HG03095 (cell line): ENCODE measurements around the gene CYP2C9.
"Not testable (repeated sequence)": the region's sequence is repeated elsewhere in the genome, so short reads cannot be mapped to it uniquely, and the experiment has no call there.

Source experiments
- ATAC-seq: cut with Tn5 transposase; IDR thresholded peaks from one replicate; pipeline ENCODE4 v1.9.1; 2021; ENCODE audit warnings: moderate library complexity; ENCODE audit not compliant: unreplicated experiment

The CYP2C9 gene

DNA sequence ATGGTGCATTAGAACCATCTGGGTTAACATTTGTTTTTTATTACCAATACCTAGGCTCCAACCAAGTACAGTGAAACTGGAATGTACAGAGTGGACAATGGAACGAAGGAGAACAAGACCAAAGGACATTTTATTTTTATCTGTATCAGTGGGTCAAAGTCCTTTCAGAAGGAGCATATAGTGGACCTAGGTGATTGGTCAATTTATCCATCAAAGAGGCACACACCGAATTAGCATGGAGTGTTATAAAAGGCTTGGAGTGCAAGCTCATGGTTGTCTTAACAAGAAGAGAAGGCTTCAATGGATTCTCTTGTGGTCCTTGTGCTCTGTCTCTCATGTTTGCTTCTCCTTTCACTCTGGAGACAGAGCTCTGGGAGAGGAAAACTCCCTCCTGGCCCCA is at the start of gene CYP2C9:
Gene CYP2C9, plus strand, starts transcription at position 276 of the 400 bp plus-strand sequence. Its CDS starts 25 bp downstream, at position 301.
- ATAC-seq, result no peak

GRCh38 chr10:94889123-94889522 is 49.3 kb upstream of the CYP2C9 start:
- ATAC-seq, result no peak

GRCh38 chr10:94890264-94891022 is 48.0 kb upstream of the CYP2C9 start:
- no peak for ATAC-seq

GRCh38 chr10:94898414-94898813 is 40.0 kb upstream of the CYP2C9 start:
- ATAC-seq, result not testable (repeated sequence)

DNA sequence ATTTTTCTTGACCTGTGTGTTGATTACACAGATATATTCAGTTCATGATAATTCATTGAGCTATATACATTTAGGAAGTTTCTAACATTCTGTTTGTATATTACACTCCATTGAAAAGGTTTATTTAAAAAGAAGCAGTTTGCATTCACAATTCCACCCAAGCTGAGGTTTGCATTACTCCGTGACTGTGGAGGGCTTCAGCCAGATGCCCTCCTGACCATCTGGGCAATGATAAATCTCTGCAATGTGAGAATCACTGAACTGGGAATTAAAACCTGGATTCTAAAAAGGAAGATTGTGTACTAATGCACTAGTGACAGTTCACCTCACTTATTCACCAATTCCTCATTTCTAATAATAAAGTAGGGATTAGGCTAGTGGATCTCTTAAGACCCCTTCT is 36.4 kb upstream of the CYP2C9 start:
- ATAC-seq, result no peak

GRCh38 chr10:94902570-94902969 is 35.9 kb upstream of the CYP2C9 start:
- ATAC-seq, result no peak

DNA sequence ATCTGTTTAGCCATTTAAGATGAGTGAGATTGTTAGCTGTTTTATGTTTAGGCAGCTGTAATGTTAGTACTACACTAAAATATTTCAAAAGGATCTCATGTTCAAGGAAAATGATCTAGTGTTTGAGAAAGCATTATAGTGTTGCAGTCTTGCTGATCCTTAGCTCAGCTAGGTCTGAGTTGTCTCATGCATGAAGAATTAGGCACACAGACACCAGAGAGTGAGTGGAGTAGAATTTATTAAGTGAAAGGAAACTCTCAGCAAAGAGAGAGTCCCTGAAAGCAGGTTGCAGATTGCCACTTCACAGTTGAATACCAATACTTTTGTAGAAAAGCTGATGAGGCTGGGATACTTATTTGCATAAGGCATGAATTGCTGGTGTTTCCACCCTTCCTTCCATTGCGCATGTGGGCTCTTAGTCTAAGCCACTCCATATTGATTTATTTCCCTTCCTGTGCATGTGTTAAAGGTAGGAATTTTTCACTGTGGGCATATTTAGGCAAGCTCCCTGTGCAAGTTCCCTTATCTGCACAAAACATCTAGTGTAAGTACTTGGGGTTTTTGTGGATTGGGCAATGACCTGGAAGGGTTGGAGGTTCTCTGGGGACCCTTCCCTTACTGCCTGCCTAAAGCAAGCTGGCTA is 33.8 kb upstream of the CYP2C9 start:
- not testable (repeated sequence) for ATAC-seq

DNA sequence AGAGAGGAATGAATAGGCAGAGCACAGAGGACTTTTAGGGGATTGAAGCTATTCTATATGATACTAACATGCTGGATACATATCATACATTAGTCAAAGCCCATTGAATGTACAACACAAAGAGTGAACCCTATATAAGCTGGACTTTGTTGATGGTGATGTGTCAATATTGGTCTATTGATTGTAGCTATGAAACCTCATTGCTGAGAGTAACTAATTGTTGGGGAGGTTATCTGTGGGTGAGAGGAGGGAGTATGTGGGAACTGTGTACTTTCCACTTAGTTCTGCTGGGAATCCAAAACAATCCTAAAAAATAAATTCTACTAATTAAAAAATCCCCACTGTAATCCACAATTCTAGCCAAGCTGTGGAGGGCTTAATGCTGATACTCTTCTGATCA is 22.0 kb upstream of the CYP2C9 start:
- ATAC-seq, result no peak

DNA sequence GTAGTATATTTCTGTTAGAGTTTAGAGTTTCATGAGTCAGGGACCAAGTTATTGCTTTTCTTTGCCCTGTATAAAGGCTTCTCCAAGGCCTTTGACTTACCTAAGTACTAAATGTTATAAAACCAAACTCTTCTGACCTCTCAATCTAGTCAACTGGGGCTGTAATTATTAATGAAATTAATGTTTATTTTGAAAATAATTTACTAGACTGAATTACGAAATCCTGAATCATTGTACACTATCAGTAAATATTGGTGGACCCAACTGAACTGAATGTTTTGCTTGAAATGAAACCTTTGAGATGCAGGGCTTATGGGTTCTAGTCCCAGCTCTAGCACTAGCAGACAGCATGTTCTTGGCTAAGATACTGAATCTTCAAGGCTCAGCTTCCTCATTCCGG is 1.7 kb upstream of the CYP2C9 start:
- no peak for ATAC-seq

DNA sequence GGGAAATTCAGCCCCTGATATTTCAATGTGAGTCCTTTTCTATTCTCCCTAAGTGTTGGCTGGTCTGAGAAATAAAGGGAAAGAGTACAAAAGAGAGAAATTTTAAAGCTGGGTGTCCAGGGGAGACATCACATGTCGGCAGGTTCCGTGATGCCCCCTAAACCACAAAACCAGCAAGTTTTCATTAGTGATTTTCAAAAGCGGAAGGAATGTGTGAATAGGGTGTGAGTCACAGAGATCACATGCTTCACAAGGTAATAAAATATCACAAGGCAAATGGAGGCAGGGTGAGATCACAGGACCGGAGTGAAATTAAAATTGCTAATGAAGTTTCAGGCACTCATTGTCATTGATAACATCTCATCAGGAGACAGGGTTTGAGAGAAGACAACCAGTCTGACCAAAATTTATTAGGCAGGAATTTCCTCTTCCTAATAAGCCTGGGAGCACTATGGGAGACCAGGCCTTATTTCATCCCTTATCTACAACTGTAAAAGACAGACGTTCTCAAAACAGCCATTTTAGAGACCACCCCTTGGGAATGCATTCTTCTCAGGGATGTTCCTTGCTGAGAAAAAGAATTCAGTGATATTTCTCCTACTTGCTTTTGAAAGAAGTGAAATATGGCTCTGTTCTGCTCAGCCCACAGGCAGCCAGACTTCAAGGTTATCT is 5.1 kb downstream of the CYP2C9 start:
- ATAC-seq, result not testable (repeated sequence)

- not testable (repeated sequence) for ATAC-seq
Observed at GRCh38 chr10:94946181-94946580, 7.7 kb downstream of the CYP2C9 start.

GRCh38 chr10:94963901-94964300 is 25.4 kb downstream of the CYP2C9 start:
- ATAC-seq, result peak; percentile 63

GRCh38 chr10:94983555-94983954 is 45.1 kb downstream of the CYP2C9 start:
- no peak for ATAC-seq

- no peak for ATAC-seq
Observed at GRCh38 chr10:94989192-94989591, 50.7 kb downstream of the CYP2C9 start.

GRCh38 chr10:94991243-94991888 is 52.9 kb downstream of the CYP2C9 start:
- no peak for ATAC-seq

DNA sequence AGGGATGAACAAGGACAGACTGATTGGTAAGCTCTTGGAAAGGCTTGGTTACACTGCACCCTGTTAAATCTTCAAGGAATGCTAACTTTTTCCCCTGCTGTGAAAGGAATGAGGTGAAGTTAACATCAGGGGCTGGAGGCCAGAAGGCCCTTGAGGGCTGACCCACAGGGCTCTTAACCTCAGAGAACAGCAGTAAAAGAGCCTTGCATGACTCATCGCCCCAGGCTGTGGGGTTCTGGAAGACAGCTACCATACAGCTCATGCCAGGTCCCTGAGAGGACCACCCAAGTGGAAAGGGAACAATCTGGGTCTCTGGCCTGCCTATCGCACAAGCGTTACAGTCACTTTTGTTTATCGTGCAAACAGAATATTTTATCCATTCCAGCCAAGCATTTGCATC is 54.4 kb downstream of the CYP2C9 start:
- no peak for ATAC-seq

DNA sequence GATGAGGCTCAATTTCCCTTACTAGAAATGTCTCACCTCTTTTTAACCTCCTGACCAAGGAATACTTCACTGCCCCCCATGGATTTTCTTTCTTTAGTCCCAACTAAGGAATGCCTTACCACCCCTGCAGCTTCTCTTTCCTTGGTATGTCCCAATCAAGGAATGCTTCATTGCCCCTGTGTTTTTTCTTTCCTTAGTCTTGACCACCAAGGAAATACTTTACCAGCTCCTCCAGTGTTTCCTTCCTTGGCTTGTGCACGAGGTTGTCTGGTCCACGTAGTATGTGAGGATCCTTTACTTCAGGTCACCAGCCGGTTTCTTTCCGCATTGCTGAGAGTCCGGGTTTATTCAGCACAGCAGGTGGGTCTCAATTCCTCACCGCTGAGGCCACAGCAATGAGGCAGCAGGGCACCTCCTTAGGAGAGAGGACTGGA is 59.3 kb downstream of the CYP2C9 start:
- ATAC-seq, result no peak

DNA sequence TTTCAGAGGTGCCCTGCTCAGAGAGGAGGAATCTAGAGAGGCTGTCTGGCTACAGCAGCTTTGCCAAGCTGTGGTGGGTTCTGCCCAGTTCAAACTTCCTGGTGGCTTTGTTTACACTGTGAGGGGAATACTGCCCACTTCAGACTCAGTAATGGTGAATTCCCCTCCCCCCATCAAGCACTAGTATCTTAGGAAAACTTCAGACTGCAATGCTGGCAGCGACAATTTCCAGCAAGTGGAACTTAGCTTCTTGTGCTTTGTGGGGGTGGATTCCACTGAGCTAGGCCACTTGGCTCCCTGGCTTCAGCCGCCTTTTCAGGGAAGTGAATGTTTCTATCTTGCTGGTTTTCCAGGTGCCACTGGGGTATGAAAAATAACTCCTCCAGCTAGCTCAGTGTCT is 88.0 kb downstream of the CYP2C9 start:
- no peak for ATAC-seq

- ATAC-seq, result no peak
Observed at GRCh38 chr10:95031656-95032055, 93.2 kb downstream of the CYP2C9 start.

DNA sequence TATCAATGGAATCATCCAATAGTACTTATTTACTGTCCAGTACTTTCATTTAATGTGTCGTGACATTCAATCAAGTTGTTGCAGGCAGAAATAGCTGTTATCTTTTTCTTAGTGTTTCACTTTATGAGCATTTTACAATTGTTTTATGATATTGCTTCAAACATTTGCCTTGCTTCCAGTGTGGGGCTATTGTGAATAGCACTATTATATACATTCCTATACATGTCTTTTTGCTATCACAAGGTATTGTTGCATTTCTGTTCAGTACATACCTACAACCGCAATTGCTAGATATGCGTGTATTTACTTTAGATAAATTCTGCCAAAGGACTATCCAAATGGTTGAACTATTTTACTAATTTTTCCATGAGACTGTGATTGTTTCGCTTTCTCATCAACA is 95.9 kb downstream of the CYP2C9 start:
- no peak for ATAC-seq
